GM12865 (cell line): ENCODE results near the gene FITM1.

ENCODE experiments used
- DNase-seq: peaks from one replicate; pipeline ENCODE4 v3.0.0; 2010; ENCODE audit warnings: low read depth
- H3K4me3 ChIP-seq: 2 replicates; pipeline ENCODE4 v1.5.1; 2011; ENCODE audit warnings: mild to moderate bottlenecking, low read depth, low read length, control low read depth
- CTCF ChIP-seq: IDR thresholded peaks from 2 replicates; pipeline ENCODE4 v1.5.1; 2011; ENCODE audit warnings: low read length, control low read depth, low read depth, inconsistent platforms; ENCODE audit not compliant: insufficient read depth; ENCODE audit errors: missing control alignments

Gene FITM1

GRCh38 chr14:24172261-24172860 lies 41.9 kb downstream of the FITM1 start:
- H3K4me3 ChIP-seq = peak overlapping the region; percentile 48
- no peak for DNase-seq

GRCh38 chr14:24172871-24173281 lies 42.4 kb downstream of the FITM1 start:
- DNase-seq = no peak
- no peak for TF ChIP-seq CTCF
- H3K4me3 ChIP-seq = peak overlapping the region; percentile 48

More at GRCh38 chr14:24172261-24172860, 41.9 kb downstream of the FITM1 start:
- no peak for TF ChIP-seq CTCF

GRCh38 chr14:24176599-24176998 lies 46.1 kb downstream of the FITM1 start:
- no peak overlapping the region for H3K4me3 ChIP-seq
- no peak for DNase-seq
- no peak for TF ChIP-seq CTCF

- no peak for TF ChIP-seq CTCF
- DNase-seq = no peak
- no peak overlapping the region for H3K4me3 ChIP-seq
Measured at GRCh38 chr14:24177041-24177825, 46.8 kb downstream of the FITM1 start.

- H3K4me3 ChIP-seq = no peak overlapping the region
- TF ChIP-seq CTCF = no peak
- DNase-seq = no peak
Measured at GRCh38 chr14:24177891-24178290, 47.4 kb downstream of the FITM1 start.

- H3K4me3 ChIP-seq = no peak overlapping the region
- TF ChIP-seq CTCF = no peak
- no peak for DNase-seq
Measured at GRCh38 chr14:24178399-24179178, 48.1 kb downstream of the FITM1 start.
